Naive thymus-derived CD4-positive, alpha-beta T cell (primary cell): ENCODE measurements around the gene AGPAT4. TPM values are rescaled to one million over a fixed set of nuclear protein-coding genes. Genes with fewer than 3 reads are reported as not detected.

Experiments
- ATAC-seq: fragments of 150-1000 bp; cut with Tn5 transposase; 2 replicates; pipeline ENCODE4 v1.10.0; 2021; ENCODE audit warnings: mild to moderate bottlenecking, moderate library complexity
- CTCF ChIA-PET: fragments of 350-600 bp; sonication (Branson Sonifier 250); formaldehyde crosslinking; loops from one replicate; lab custom pipeline; 2021; ENCODE audit warnings: antibody characterized with exemption; lab: Charles Lee
- POLR2A ChIA-PET: fragments of 350-600 bp; sonication (Branson Sonifier 250); formaldehyde crosslinking; loops from one replicate; lab custom pipeline; 2021; ENCODE audit warnings: antibody characterized with exemption, inconsistent platforms; lab: Charles Lee
- DNase-seq, 9 donors: peaks; one replicate each; pipeline versions ENCODE4 v3.0.0 to v3.0.0-alpha.2; 2020 to 2022; ENCODE audit warnings: mixed read lengths in 1 of 9
- H3K27ac ChIP-seq: one replicate; pipeline ENCODE4 v1.7.0; 2013; ENCODE audit warnings: mild to moderate bottlenecking, low read depth, low read length, moderate library complexity
- H3K27me3 ChIP-seq, 2 donors: one replicate each; pipeline ENCODE4 v1.7.0; 2013; ENCODE audit warnings: low read length in 2 of 2, mild to moderate bottlenecking in 2 of 2, moderate library complexity in 2 of 2; ENCODE audit not compliant: control insufficient read depth in 2 of 2, insufficient read depth in 2 of 2
- H3K36me3 ChIP-seq, 3 experiments: 1 replicate in 2 of 3; 2 replicates in 1 of 3; pipeline ENCODE4 v1.7.0; 2013; ENCODE audit warnings: low read length in 3 of 3, mild to moderate bottlenecking in 3 of 3, moderate library complexity in 1 of 3; ENCODE audit not compliant: insufficient read depth in 3 of 3, control insufficient read depth in 2 of 3
- H3K4me1 ChIP-seq, 2 donors: one replicate each; pipeline ENCODE4 v1.7.0; 2013; ENCODE audit warnings: low read length in 2 of 2, mild to moderate bottlenecking in 2 of 2, moderate library complexity in 1 of 2; ENCODE audit not compliant: control insufficient read depth in 2 of 2, insufficient read depth in 2 of 2
- H3K4me3 ChIP-seq: 2 replicates; pipeline ENCODE4 v1.7.0; 2013; ENCODE audit warnings: mild to moderate bottlenecking, low read length
- H3K9me3 ChIP-seq, 3 experiments: 1 replicate in 2 of 3; 2 replicates in 1 of 3; pipeline ENCODE4 v1.7.0; 2013; ENCODE audit warnings: low read length in 3 of 3; ENCODE audit not compliant: control insufficient read depth in 2 of 3
- H3K27ac Mint-ChIP-seq, 9 donors: one replicate each; pipeline ENCODE4 v1.8.0; 2020 to 2022; ENCODE audit warnings: mixed read lengths in 9 of 9, mild to moderate bottlenecking in 8 of 9, moderate library complexity in 5 of 9, inconsistent platforms in 2 of 9
- H3K27me3 Mint-ChIP-seq, 5 donors: one replicate each; pipeline ENCODE4 v1.8.0; 2021 to 2022; ENCODE audit warnings: mixed read lengths in 5 of 5, mild to moderate bottlenecking in 1 of 5
- H3K36me3 Mint-ChIP-seq, 5 donors: one replicate each; pipeline ENCODE4 v1.8.0; 2020 to 2022; ENCODE audit warnings: mixed read lengths in 5 of 5, mild to moderate bottlenecking in 3 of 5, inconsistent platforms in 1 of 5
- H3K4me1 Mint-ChIP-seq, 7 donors: one replicate each; pipeline ENCODE4 v1.8.0; 2020 to 2022; ENCODE audit warnings: mixed read lengths in 7 of 7, mild to moderate bottlenecking in 3 of 7, inconsistent platforms in 1 of 7
- H3K4me3 Mint-ChIP-seq, 10 donors: one replicate each; pipeline ENCODE4 v1.8.0; 2020 to 2022; ENCODE audit warnings: mild to moderate bottlenecking in 10 of 10, mixed read lengths in 10 of 10, moderate library complexity in 6 of 10, inconsistent platforms in 2 of 10
- H3K9me3 Mint-ChIP-seq, 11 donors: one replicate each; pipeline ENCODE4 v1.8.0; 2020 to 2022; ENCODE audit warnings: mixed read lengths in 11 of 11, mild to moderate bottlenecking in 4 of 11, inconsistent platforms in 1 of 11, moderate library complexity in 1 of 11
- intact Hi-C, 2 donors: fragments of 100-400 bp; cut with micrococcal nuclease; formaldehyde crosslinking; loops; one replicate each; pipeline ENCODE4 v1.15.1; 2023
- polyA plus RNA-seq, 2 donors: library from polyadenylated mRNA; unstranded; fragments of 300-500 nt; fragmentation: Illumina TruSeq; gene quantifications; one replicate each; pipeline ENCODE4 v1.2.3, GENCODE V29; 2021
- total RNA-seq, 6 experiments: library from RNA in 5 of 6; stranded (reverse) in 5 of 6; gene quantifications; 1 replicate in 5 of 6; 2 replicates in 1 of 6; pipeline ENCODE4 v1.2.3 and lab custom pipeline; 2021 to 2026

Gene AGPAT4
- total and polyA plus RNA-seq, 7 experiments from 2014 or later = 1.1 to 16.2 (median 2.4) TPM

GRCh38 chr6:161270116-161270515 is 3.7 kb downstream of the AGPAT4 start:
- peaks cover 0 to 3% (median 0%) of the 10 kb centered on the region in 5 donors for H3K27me3 Mint-ChIP-seq
- H3K4me1 Mint-ChIP-seq = peaks cover 10 to 41% (median 19%) of the 10 kb centered on the region in 7 donors
- CTCF ChIA-PET = no interaction called here

GRCh38 chr6:161269310-161269709 is 4.6 kb downstream of the AGPAT4 start:
- Mint-ChIP-seq H3K9me3 (peaks cover 0 to 2% (median 0%) of the 10 kb centered on the region in 11 donors), H3K4me1 (peaks cover 8 to 35% (median 15%) of the 10 kb centered on the region in 7 donors), H3K4me3 (no peak overlapping the region), H3K27me3 (no peaks in the 10 kb centered on the region), H3K36me3 (peaks cover 0 to 18% (median 11%) of the 10 kb centered on the region in 5 donors), H3K27ac (no peak overlapping the region)
- Histone ChIP-seq H3K4me1 (peaks cover 0 to 6% of the 10 kb centered on the region in 2 donors), H3K9me3 (no peaks in the 10 kb centered on the region), H3K27me3 (no peaks in the 10 kb centered on the region), H3K27ac (no peak overlapping the region), H3K4me3 (no peak overlapping the region), H3K36me3 (no peaks in the 10 kb centered on the region)
- DNase-seq (no peak), ATAC-seq (no peak)
- CTCF ChIA-PET = no interaction called here
- intact Hi-C loops = no loop called here
- POLR2A ChIA-PET = no interaction called here

More at GRCh38 chr6:161270116-161270515, 3.7 kb downstream of the AGPAT4 start:
- H3K4me3 ChIP-seq = no peak overlapping the region
- intact Hi-C loops = loop anchor here (5.0 to 10.0 kb wide), 2 partner anchors 1295 to 1543 kb away; partner anchors contain the start of gene WTAP (in 1 of the 2)
- no peaks in the 10 kb centered on the region for H3K36me3 ChIP-seq
- Mint-ChIP-seq H3K9me3 (peaks cover 0 to 2% (median 0%) of the 10 kb centered on the region in 11 donors), H3K4me3 (no peak overlapping the region), H3K27ac (no peak overlapping the region), H3K36me3 (peaks cover 0 to 18% (median 11%) of the 10 kb centered on the region in 5 donors)
- no peak for ATAC-seq
- no peaks in the 10 kb centered on the region for H3K9me3 ChIP-seq
- H3K27me3 ChIP-seq = no peaks in the 10 kb centered on the region
- no peak overlapping the region for H3K27ac ChIP-seq
- DNase-seq = no peak
- peaks cover 0 to 6% of the 10 kb centered on the region in 2 donors for H3K4me1 ChIP-seq
- POLR2A ChIA-PET = no interaction called here

DNA sequence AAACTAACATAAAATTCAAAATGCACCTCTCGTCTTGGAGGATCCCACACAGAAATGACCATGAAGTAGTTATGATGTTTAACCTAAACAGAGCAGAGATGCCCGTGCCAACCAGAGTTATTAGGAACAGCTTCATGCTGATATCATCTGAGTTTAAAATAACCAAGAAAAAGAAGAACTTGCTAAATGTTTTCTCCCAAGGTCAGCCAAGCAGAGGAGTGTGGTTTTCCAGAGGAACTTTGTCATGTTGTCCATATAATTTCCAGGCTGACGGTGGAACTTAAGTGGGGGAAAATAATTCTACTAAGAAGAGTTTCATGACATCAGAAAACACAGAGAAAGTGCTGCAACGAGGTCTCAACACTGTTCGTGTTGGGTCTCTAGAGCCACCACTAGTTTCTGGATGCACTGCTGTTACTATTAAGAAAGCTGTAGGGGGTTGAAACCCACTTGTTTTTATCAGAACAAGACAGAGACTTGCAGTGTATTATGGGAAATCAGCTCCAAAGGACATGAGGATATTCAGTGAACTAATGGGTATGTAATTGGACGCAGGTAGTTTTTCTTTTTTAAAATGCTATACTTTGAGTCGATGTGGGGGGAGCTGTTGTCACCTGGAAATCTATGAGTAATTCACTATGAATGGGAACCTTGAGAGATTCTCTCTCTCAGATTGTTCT is 5.2 kb downstream of the AGPAT4 start:
- no peak overlapping the region for H3K4me3 ChIP-seq
- peaks cover 0 to 2% (median 0%) of the 10 kb centered on the region in 11 donors for H3K9me3 Mint-ChIP-seq
- H3K36me3 Mint-ChIP-seq = peaks cover 0 to 18% (median 11%) of the 10 kb centered on the region in 5 donors
- peak overlapping the region in 1 of 9 donors; percentile 13 for H3K27ac Mint-ChIP-seq
- no peak for ATAC-seq
- H3K27ac ChIP-seq = no peak overlapping the region
- ChIA-PET POLR2A (no interaction called here), CTCF (no interaction called here)
- H3K4me3 Mint-ChIP-seq = no peak overlapping the region
- H3K27me3 Mint-ChIP-seq = no peaks in the 10 kb centered on the region
- no peak for DNase-seq
- H3K27me3 ChIP-seq = no peaks in the 10 kb centered on the region
- H3K9me3 ChIP-seq = no peaks in the 10 kb centered on the region
- H3K4me1 ChIP-seq = peaks cover 0 to 6% of the 10 kb centered on the region in 2 donors
- intact Hi-C loops = no loop called here
- no peaks in the 10 kb centered on the region for H3K36me3 ChIP-seq
- H3K4me1 Mint-ChIP-seq = peaks cover 5 to 32% (median 9%) of the 10 kb centered on the region in 7 donors

DNA sequence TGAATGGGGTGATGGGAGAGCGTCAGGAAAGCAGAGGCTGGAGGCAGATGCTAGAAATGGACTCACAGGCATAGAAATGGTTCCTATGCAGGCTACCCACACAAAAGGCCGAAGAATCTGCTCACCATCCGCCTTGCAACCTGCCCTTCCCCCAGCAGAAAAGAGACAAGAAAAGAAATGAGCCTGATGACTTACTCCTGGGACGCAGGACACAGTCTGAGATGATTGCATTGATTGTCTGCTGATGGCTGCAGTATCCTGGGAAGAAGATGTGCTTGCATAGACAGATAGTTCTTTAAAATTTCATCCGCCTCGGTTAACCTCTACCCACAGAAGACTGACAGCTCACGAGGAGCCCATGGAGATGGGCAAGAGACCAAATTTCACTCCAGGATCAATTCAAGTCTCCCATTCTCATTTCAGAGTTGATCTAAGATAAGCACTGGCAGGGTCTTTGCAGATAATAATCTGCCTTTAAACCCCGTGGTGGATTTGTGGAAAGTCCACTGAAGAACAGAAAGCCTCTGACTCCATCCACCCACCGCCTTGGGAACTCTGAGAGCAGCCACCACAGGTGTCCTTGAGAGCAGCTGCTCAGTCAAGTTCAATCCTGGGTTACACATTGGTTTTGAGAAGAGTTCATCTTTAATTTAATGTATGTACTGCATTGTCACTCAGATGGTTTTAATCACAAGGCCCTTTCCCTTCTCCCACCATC is 7.2 kb downstream of the AGPAT4 start:
- peaks cover 0 to 20% (median 0%) of the 10 kb centered on the region in 7 donors for H3K4me1 Mint-ChIP-seq
- ATAC-seq (no peak), DNase-seq (no peak)
- Histone ChIP-seq H3K4me3 (no peak overlapping the region), H3K9me3 (no peaks in the 10 kb centered on the region), H3K4me1 (no peaks in the 10 kb centered on the region), H3K36me3 (no peaks in the 10 kb centered on the region), H3K27ac (no peak overlapping the region), H3K27me3 (no peaks in the 10 kb centered on the region)
- H3K27ac Mint-ChIP-seq = peak overlapping the region in 2 of 9 donors; percentile 4 to 33
- POLR2A ChIA-PET = no interaction called here
- H3K36me3 Mint-ChIP-seq = peaks cover 0 to 18% (median 12%) of the 10 kb centered on the region in 5 donors
- no peak overlapping the region for H3K4me3 Mint-ChIP-seq
- CTCF ChIA-PET = no interaction called here
- H3K9me3 Mint-ChIP-seq = no peaks in the 10 kb centered on the region
- H3K27me3 Mint-ChIP-seq = no peaks in the 10 kb centered on the region
- intact Hi-C loops = no loop called here

GRCh38 chr6:161265975-161266374 is 7.9 kb downstream of the AGPAT4 start:
- Mint-ChIP-seq H3K9me3 (no peaks in the 10 kb centered on the region), H3K36me3 (peaks cover 0 to 17% (median 9%) of the 10 kb centered on the region in 5 donors), H3K27me3 (no peaks in the 10 kb centered on the region), H3K4me1 (peaks cover 0 to 14% (median 0%) of the 10 kb centered on the region in 7 donors), H3K27ac (peak overlapping the region in 1 of 9 donors; percentile 4), H3K4me3 (no peak overlapping the region)
- H3K4me1 ChIP-seq = no peaks in the 10 kb centered on the region
- DNase-seq (no peak), ATAC-seq (no peak)
- no peaks in the 10 kb centered on the region for H3K36me3 ChIP-seq
- no peaks in the 10 kb centered on the region for H3K27me3 ChIP-seq
- intact Hi-C loops = no loop called here
- H3K27ac ChIP-seq = no peak overlapping the region
- ChIA-PET CTCF (no interaction called here), POLR2A (no interaction called here)
- no peaks in the 10 kb centered on the region for H3K9me3 ChIP-seq
- H3K4me3 ChIP-seq = no peak overlapping the region

- Mint-ChIP-seq H3K9me3 (no peaks in the 10 kb centered on the region), H3K4me1 (peaks cover 0 to 13% (median 0%) of the 10 kb centered on the region in 7 donors), H3K27ac (no peak overlapping the region), H3K27me3 (no peaks in the 10 kb centered on the region), H3K4me3 (no peak overlapping the region), H3K36me3 (peaks cover 0 to 18% (median 9%) of the 10 kb centered on the region in 5 donors)
- intact Hi-C loops = no loop called here
- H3K9me3 ChIP-seq = no peaks in the 10 kb centered on the region
- H3K27ac ChIP-seq = no peak overlapping the region
- ChIA-PET CTCF (no interaction called here), POLR2A (no interaction called here)
- H3K36me3 ChIP-seq = no peaks in the 10 kb centered on the region
- H3K4me1 ChIP-seq = no peaks in the 10 kb centered on the region
- DNase-seq = no peak
- ATAC-seq = no peak
- no peaks in the 10 kb centered on the region for H3K27me3 ChIP-seq
- no peak overlapping the region for H3K4me3 ChIP-seq
Observed at GRCh38 chr6:161265554-161265953, 8.3 kb downstream of the AGPAT4 start.
